ENCODE data around the gene ARNT2.
"Not testable (repeated sequence)": the region's sequence is repeated elsewhere in the genome, so short reads cannot be mapped to it uniquely, and the experiment has no call there.

The ARNT2 gene

DNA sequence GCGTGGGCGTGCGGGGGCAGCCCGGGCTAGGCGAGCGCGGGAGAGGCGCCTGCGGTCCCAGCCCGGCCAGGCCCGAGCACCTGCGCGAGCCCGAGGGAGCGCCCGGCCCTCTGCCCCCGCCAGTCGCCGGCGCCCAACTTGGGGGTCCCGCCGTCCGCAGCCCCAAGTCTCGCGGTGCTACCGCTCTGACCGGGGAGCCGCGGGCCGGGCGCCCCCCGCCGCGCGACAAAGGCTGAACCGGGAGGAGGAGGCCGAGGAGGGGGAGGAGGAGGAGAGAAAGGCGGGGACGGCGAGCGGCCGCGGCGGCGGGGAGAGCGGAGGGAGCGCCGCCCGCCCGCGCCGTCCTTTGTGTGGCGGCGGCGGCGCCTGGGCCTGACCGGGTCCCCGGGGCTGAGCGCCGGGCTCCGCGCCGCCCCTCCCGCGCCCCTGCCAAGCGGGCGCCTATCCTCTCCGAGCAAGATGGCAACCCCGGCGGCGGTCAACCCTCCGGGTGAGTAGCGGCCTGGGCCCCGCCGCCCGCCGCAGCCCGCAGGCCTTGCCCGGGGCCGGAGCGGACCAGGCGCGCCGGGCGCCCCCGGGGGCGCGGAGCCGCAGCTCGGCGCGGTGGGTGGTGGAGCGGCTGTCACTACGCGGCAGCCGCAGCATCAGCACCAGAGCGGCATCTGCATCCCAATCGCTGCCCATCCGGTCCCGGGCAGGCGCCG is at the start of gene ARNT2:
Gene ARNT2 (plus strand): TSS at position 326 of the 704 bp plus-strand sequence. CDS start 134 bp downstream, at position 460.
- no peak for DNase-seq

DNA sequence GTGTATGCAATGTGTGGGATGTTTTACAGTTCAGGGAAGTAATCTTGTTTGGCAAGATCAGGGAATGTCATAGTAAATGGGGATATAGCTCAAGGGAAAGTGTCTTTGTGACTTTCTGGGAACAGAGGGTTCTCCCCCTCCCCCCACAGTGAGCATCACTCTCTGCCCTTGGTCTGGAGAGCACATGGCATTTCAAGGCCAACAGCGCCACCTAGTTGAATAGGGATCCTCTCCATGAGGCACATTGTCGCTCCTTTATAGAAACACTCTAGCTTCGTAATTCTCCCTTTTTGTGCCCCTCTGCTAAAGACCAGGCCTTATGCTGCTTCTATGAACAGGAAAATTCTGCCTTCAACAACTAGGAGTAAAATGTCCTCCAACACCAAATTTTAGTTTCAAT is 37.1 kb upstream of the ARNT2 start:
- DNase-seq = peak; percentile 14

DNA sequence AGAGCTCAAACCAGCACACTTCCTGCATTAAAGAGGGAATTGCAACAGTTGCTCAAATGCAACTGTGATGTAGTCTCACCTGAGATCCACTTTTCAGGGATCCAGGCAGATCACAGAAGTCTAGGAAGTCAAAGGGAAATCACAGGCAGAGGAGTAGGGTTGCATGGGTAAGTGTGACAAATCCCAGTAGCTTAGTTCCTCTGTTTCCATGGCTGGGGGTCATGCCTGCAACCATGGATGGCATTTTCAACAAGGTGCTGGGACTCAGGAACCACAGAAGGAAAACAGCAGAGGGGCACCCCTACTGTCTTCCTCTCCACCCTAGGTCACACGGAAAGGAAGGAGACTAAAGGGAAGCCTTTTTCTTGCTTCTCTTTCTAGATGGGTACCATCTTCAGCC is 36.5 kb upstream of the ARNT2 start:
- no peak for DNase-seq

DNA sequence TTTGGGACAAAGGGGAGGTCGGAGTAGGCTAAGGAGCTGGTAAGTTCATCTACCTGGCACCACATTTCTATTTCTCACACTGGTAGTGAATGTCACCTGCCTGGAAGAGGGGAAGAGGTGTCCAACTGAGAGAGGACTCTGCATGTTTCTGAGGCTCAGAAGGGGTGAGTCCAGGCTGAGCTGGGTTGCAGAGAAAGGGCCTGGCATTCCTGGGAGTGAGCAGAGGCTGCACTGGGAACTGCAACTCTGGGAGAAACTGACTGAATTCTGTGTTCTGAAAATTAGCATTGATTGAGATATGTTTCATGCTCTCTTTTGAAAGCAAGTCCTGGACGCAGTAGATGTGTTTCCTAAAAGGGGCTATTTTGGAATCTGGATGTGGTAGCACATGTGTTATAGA is 32.3 kb upstream of the ARNT2 start:
- no peak for DNase-seq

DNA sequence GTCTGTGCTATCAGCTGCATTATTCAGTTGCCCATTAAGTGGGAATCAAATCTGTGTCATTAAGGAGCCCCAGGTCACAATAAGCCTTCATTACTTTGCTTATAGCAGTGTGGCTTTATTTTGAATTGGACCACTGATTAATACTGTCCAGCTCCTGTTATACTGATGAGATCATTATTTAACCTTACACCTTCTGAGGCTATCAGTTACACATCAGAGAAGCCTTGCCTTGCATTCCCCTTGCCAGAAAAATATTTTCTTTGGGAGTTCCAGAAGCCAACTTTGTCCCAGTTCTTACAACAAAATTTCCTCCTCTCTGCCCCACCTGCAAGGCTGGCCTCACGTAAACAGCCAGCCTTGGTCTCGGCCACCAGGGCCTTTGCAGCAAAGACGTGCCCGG is 29.7 kb upstream of the ARNT2 start:
- DNase-seq = no peak

DNA sequence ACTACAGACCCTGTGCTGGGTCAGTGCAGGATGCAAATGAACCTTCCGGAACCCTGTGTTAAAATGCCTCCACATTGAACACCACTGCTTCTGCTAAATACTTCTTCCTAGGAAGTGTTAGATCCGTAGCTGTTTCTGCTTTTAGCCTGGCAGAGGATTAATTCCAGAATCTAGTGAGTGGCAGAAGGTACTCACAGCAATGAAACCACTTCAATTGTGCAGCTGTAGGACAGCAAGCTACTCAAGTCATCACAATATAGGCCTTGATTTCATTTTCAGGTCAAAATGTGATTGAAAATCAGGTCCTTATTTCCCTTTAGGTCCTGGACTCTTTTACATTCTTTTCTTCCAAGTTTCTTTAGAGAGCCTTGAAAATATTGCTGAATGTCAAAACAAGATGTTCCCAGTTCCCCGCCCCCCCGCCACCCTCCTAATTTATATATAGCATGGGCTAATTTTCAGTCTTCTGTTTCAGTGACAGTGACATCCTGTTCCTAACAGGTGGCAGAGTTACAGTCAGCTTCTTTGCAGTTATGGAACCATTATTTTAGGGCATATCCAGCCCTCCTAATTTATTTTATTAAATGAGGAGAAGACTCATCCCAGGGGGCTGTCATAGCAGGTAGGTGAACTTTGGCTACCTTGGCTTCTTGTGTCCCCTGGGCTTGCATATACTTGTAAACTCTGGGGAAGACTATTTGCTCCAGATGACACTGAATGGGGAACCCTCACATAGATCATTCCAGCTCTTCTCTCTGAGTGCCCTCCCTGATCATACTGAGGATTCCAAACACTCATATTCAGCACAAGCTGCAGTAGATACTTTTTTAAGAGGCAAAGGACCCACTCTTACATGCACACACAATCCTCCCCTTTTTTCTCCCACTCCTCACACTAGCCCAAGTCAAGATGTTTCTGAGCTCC is 28.0 kb upstream of the ARNT2 start:
- DNase-seq = no peak

DNA sequence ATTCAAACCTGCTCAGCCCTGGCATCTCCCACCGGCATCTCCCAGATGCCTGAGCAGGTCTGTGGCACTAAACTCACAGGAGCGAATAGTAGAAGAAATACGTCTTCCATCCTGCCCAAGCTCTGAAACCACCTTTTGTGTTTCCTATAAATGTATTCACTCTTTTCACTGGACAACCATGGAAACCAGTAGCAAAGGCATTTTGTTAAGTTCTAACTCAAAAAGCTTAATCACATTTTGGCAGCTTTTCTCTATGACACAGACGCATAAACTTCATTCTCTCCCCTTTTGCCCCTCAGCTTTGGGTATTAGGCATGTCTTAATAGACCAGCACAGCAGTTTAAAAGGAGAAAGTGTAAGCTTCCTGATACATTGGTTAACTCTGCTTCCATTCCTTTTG is 24.5 kb upstream of the ARNT2 start:
- DNase-seq = no peak

DNA sequence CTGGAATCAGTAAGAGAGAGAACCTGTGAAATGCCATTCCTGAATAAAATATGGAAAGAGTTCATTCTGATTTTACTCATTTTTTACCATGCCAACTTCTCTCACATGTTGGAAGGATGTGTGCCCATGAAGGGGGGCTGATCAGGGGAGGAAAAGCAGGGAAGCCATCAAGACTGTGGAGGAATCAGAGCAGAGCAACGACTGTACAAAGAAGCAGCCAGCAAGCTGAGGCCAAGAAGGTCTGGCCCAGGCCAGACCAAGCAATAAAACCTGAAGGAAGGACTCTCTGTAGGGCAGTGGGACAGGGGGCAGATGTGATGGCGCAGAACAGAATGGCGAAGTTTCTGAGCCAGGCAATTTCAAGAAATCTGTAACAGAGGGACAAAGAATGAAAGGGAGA is 24.0 kb upstream of the ARNT2 start:
- DNase-seq = no peak

DNA sequence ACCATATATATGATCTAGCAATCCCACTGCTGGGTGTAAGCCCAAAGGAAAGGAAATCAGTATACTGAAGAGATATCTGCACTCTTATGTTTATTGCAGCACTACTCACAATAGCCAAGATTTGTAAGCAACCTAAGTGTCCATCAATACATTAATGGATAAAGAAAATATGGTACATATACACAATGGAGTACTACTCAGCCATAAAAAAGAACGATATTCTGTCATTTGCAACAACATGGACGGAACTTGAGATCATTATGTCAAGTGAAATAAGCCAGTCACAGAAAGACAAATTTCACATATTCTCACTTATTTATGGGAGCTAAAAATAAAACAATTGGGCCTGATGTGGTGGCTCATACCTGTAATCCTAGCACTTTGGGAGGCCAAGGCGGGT is 21.9 kb upstream of the ARNT2 start:
- DNase-seq = no peak

DNA sequence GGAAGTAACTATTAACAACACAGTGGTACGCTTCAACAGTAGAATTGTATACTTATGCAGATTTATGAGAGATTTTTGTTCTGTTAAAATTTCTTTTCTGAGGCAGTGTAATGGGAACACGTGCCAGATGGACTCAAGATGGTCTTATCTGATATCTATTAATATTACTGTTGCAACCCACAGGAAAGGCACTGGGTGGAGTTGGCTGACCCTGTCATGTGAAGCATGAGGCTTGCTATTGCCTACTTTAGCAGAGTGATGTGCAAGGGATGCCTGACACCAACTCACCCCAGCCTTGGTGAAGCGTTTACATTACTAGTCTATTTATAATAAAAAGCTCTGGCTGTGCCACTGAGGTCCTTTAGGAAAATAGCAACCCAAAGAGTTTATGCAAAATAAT is 19.8 kb upstream of the ARNT2 start:
- no peak for DNase-seq

DNA sequence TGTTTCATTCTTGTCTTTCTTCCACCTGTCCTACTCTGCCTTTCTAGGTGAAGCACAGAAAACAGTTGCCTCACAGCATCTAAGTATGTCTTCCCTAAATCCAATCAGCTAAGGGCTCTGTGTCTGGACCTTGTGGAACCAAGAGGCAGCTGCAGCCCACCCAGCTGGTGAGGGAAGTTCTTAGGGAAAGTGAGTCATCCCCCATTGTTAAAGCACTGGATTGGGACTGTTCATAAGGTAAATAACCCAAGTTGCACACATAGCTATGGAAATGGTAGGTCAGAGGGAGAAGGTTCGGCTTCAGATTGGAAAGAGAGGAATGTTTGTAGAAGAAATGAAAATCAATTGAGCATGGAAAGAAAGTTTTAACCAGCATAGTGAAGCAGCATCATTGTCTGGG is 18.0 kb upstream of the ARNT2 start:
- no peak for DNase-seq

DNA sequence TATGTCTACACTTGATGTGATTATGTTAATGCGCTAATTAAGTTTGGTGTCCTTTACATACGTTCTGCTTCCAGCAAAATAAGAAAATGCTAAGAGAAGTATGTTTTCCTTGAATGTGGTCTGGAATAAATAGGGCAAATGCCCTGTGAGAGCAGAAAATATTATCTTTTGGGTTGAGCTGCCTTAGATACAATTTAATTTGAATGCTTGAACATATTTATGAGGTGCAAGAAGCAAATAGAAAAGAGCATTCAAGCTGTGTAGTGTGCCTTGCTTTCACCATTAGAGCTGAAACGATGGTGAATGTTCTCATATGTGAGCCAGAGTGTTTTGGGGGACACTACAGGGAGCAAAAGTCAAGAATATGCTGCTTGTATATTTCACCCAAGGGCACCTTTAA is 15.9 kb upstream of the ARNT2 start:
- no peak for DNase-seq

DNA sequence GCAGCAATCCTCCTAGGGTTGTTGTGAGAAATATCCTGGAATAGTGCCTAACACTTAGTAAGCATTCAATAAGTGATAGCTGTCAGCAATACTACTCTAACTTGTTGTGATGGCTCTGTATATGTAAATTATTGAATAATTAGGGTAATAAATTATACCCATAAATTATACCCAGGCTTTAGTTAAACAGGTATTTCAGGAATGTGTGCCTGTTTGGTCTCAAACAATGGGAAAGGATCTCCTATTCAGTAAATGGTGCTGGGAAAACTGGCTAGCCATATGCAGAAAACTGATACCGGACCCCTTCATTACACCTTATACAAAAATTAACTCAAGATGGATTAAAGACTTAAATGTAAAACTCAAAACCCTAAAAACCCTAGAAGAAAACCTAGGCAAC is 14.8 kb upstream of the ARNT2 start:
- DNase-seq = no peak

DNA sequence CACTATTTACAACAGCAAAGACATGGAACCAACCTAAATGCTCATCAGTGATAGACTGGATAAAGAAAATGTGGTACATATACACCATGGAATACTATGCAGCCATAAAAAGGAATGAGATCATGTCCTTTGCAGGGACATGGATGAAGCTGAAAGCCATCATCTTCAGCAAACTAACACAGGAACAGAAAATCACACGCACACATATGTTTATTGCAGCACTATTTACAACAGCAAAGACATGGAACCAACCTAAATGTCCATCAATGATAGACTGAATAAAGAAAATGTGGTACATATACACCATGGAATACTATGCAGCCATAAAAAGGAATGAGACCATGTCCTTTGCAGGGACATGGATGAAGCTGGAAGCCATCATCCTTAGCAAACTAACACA is 13.2 kb upstream of the ARNT2 start:
- not testable (repeated sequence) for DNase-seq

DNA sequence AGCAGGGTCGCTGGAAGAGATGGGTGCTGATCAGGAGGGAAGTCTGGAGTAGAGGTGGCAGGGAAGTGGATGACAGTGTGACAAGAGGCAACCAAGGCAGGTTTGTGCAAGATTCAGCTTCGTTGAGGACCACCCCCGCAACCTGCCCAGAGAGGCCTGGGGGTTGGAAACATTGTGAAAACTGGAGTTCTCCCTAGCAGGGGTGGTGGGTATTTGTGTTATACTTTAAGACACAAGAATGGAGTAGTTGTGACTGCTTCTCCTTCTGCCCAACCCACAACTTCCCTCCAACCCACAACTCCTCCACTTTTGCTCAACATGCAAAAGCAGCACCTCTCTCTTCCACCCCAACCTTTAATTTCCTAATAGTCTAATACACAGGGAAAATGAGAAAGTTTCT is 8.6 kb upstream of the ARNT2 start:
- DNase-seq = no peak

DNA sequence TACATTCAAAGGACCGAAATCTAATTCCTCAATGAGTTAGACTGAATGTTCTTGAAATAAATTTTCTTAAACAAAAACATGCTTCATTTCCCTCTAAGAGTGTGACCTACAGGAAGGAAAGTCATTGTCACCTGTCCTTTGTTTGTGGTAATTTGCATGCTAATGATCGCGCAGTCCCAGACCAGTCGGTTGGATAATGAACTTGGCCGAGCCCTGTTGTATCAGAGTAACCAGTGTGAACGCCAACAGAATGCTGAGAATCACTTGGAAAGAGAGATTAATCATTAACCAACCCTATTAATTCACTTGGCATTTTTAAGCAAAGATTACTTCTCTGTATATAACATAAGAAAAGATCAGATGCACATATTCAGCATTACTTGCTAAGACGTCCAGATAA is 8.1 kb upstream of the ARNT2 start:
- DNase-seq = no peak

DNA sequence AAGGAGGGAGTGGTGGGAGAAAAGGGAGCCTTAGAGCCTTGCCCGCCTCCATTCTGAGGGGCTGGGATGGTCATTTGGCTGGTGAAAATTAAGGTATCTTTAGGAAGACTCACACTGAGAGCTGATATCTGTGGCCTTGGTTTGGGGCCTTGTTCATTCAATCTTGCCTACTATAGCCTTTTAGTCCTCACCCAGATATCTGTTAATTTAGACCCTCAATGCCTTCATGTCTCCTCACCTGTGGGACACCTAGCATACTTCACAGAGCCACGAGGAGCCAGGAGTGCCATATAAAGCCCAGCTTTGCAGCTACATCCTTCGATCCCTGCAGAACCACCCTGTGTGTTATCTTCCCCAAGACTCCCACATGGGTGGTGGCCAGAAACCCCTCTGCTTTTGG is 4.7 kb upstream of the ARNT2 start:
- DNase-seq = no peak

DNA sequence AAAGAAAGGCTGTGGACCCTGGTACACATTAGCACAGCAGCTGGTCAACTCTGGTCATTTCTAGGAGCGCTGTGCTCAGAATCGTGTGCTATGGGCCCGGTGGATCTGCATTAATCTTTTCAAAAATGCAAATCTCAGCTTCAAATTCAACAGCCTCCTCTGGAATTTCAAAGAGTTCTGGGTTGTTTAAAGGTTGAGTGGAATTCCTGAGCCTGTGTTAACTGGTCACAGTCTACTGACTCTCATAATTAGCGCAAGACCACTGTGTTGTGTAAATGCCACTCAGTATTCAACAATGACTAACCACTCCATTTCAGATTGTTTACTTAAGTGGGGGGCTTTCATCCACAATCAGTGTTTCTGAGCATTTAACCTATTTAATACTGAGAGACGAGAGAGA is 2.7 kb upstream of the ARNT2 start:
- DNase-seq = no peak

DNA sequence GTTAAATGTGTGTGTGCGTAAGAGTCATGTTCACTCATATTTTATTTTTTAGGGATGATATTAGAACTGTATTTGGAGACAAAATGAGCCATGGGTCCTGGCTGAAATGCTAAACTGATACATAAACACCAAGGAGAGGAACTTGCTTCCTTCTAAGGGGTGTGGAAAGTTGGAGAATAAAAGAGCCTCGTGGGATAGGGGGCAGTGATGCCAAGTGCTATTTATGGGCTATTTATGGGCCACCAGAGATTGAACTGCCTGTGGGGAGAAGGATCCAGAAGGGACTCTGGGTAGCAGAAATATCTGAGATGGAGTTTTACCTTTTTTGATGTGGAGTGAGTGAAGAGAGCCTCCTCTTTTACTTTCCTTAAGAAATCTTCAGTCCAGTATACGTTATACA is 1.8 kb upstream of the ARNT2 start:
- no peak for DNase-seq

DNA sequence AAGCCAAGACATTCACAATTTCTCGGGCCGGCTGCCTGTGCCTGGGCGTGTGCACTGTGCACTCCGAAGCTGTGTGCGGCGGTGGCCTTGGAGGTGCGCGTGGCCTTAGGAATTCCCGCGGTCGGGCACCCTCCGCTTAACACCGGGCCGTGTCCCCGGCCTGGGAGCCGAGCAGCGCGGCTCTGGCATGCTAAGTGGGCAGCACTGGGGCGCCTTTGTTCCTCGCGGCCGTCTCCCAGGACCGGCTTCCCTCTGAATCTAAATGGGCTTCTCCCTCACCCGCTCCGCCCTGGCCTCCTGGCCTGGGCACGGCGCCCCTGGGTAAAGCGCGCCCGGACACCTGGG is 498 bp upstream of the ARNT2 start:
- DNase-seq = no peak

DNA sequence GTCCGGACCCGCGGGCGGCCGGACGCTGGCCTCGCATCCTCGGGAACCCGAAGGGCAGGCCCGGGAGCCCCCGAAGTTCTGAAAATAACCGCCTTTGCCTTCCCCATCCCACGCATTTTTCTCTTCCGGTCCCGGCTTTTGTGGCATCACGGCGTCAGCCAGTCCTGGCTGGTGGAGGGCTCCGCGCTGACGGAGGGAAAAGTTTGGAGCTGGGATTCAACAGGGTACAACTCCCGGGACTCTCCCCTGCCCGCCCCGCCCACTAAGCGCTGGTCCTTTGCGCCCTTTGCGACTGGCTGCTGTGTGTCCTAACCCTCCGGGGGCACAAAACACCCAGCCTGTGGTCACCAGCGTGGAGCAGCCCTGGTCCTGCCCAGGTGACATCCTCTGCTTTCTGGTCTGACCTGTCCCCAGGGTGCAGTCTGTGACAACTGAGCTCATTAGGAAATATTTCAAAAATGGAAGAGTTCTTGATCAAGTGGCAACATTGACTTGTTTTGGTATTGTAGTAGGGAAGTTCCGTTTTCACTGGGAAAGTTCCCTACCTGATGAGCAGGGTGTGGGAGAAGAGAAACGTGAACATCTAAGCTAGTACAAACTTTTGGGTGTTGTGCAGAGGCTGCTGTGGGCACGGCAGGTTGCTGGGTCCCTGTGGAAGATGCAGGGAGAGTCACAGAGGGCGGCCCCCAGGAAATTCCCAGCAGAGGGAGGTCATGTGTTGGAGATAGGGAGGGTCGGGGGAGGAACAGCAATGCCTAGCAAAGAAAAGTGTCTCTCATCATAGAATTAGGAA is 775 bp downstream of the ARNT2 start:
- no peak for DNase-seq

DNA sequence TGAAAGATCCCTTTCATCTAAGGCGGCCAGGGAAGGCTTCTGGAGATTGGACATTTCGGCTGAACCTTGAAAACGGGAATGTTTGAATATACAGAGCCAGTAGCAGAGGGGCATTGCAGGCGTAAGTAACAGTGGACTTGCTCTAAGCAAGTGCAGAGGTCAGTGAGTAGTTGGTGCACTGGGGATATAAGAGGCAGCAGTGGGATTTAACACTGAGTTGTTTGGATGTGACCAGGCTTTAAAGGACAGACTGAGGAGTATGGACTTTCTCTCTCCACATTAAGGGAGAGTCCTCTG is 1.3 kb downstream of the ARNT2 start:
- DNase-seq = no peak

DNA sequence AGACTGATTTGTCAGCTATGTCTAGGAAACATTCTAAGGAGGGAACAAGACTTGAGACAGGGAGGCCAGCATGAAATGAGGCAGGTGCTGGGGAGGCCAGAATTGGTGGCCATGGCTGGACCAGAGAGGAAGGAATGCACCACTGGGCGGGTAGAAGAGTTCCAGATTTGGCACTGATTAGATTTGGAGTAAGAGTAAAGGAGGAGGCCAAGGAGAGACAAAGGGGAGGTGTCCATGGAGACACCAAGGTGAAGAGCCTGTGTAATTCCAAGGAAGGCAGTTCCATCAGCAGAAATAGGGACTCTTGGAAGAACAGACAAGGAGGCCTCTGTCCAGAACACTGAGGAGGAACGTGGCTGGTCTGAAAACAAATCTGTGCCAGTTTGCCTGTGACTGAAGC is 1.8 kb downstream of the ARNT2 start:
- DNase-seq = no peak

DNA sequence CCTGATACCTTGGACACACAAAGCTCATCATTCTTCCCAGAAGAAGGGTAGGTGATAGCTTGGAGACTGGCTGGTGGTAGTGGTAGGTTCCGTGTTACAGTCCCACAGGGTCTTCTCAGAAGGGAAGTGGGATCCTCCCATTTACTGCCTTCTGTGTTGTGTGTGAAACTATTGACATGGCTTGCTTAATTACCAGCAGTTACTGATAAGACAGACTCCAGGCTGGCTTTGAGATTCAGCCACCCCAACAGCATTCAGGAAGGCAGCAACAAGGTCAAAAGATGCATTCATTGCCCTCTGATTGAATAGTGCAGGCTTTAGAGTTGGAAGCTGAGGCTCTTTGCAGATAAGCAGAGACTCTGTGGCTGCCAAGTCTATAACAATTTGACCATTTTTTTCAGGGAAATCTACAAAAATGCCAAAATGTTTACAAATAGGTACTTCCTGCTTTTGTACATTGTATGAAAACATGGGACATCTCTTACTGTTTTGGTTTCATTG is 7.7 kb downstream of the ARNT2 start:
- DNase-seq = no peak

Measured in activated CD4-positive, alpha-beta T cell treated with anti-CD3 and anti-CD28 coated beads, Interleukin-10, Interleukin-2, amounts not matched to agents 100 ng/mL and 50 ng/mL, durations not matched to agents 16 hours and 8 hours (primary cell).